ENCODE results near the gene EXO1.

DNA sequence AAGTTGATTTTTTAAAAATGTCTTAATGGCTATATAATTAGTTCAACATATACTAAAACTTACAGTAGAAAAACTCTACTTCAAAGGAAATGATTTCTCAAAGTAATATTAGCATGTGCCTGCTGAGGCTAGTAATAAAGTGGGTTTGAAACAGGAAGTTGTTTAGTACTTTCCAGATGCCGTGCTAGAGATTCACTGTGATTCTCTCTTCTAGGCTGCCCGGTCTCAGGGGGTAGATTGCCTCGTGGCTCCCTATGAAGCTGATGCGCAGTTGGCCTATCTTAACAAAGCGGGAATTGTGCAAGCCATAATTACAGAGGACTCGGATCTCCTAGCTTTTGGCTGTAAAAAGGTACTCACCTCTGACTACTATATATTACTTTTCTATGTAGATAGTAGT is 9.1 kb downstream of the EXO1 start:
- TF ChIP-seq, protein P1, sequence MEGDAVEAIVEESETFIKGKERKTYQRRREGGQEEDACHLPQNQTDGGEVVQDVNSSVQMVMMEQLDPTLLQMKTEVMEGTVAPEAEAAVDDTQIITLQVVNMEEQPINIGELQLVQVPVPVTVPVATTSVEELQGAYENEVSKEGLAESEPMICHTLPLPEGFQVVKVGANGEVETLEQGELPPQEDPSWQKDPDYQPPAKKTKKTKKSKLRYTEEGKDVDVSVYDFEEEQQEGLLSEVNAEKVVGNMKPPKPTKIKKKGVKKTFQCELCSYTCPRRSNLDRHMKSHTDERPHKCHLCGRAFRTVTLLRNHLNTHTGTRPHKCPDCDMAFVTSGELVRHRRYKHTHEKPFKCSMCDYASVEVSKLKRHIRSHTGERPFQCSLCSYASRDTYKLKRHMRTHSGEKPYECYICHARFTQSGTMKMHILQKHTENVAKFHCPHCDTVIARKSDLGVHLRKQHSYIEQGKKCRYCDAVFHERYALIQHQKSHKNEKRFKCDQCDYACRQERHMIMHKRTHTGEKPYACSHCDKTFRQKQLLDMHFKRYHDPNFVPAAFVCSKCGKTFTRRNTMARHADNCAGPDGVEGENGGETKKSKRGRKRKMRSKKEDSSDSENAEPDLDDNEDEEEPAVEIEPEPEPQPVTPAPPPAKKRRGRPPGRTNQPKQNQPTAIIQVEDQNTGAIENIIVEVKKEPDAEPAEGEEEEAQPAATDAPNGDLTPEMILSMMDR (IDR thresholded peaks at IDR 0.05; ENCODE audit: low read depth, low read length, poor library complexity, severe bottlenecking): no peak
- TF ChIP-seq EZH2phosphoT487 (IDR thresholded peaks at IDR 0.05; ENCODE audit: borderline replicate concordance, low read length): no peak

Measured in DOHH2 (cell line).